ENCODE results near the gene TCEA3.

Gene TCEA3

GRCh38 chr1:23422241-23422877, 2.2 kb downstream of the TCEA3 start:
- no peak for DNase-seq (ENCODE audit: insufficient read length, low spot score)
- no peak for FAIRE-seq
- TF ChIP-seq CTCF (IDR thresholded peaks at IDR 0.05; ENCODE audit: insufficient read depth, missing control alignments) = no peak

- no peak for TF ChIP-seq CTCF (IDR thresholded peaks at IDR 0.05; ENCODE audit: insufficient read depth, missing control alignments)
- FAIRE-seq = no peak
- no peak for DNase-seq (ENCODE audit: insufficient read length, low spot score)
Observed at GRCh38 chr1:23421753-23422240, 2.8 kb downstream of the TCEA3 start.

GRCh38 chr1:23421343-23421742, 3.2 kb downstream of the TCEA3 start:
- FAIRE-seq (no peak), DNase-seq (ENCODE audit: insufficient read length, low spot score) (no peak)
- TF ChIP-seq CTCF (IDR thresholded peaks at IDR 0.05; ENCODE audit: insufficient read depth, missing control alignments) = no peak

- FAIRE-seq = no peak
- TF ChIP-seq CTCF (IDR thresholded peaks at IDR 0.05; ENCODE audit: insufficient read depth, missing control alignments) = no peak
Observed at GRCh38 chr1:23420778-23421177, 3.8 kb downstream of the TCEA3 start.

GRCh38 chr1:23419180-23419579, 5.4 kb downstream of the TCEA3 start:
- TF ChIP-seq CTCF (IDR thresholded peaks at IDR 0.05; ENCODE audit: insufficient read depth, missing control alignments) = no peak
- FAIRE-seq = no peak
- no peak for DNase-seq (ENCODE audit: insufficient read length, low spot score)

More at GRCh38 chr1:23420778-23421177, 3.8 kb downstream of the TCEA3 start:
- no peak for DNase-seq (ENCODE audit: insufficient read length, low spot score)

- FAIRE-seq (no peak), DNase-seq (ENCODE audit: insufficient read length, low spot score) (no peak)
- no peak for TF ChIP-seq CTCF (IDR thresholded peaks at IDR 0.05; ENCODE audit: insufficient read depth, missing control alignments)
Observed at GRCh38 chr1:23417570-23417969, 7.0 kb downstream of the TCEA3 start.

GRCh38 chr1:23416964-23417363, 7.6 kb downstream of the TCEA3 start:
- FAIRE-seq (no peak), DNase-seq (ENCODE audit: insufficient read length, low spot score) (no peak)
- no peak for TF ChIP-seq CTCF (IDR thresholded peaks at IDR 0.05; ENCODE audit: insufficient read depth, missing control alignments)
